ENCODE data around the gene HHAT.

HHAT gene

GRCh38 chr1:210556475-210556874 is 227.8 kb downstream of the HHAT start:
- no peak for DNase-seq

GRCh38 chr1:210557426-210558077 is 228.8 kb downstream of the HHAT start:
- DNase-seq, result no peak

GRCh38 chr1:210558302-210558701 is 229.6 kb downstream of the HHAT start:
- DNase-seq, result no peak

GRCh38 chr1:210565306-210565705 is 236.6 kb downstream of the HHAT start:
- peak; percentile 19 for DNase-seq

GRCh38 chr1:210568631-210569030 is 239.9 kb downstream of the HHAT start:
- DNase-seq, result no peak

- DNase-seq, result no peak
These were observed 241.4 kb downstream of the HHAT start for GRCh38 chr1:210570116-210570515.

GRCh38 chr1:210571356-210572284 is 242.9 kb downstream of the HHAT start:
- DNase-seq, result no peak

- DNase-seq, result no peak
These were observed 244.4 kb downstream of the HHAT start for GRCh38 chr1:210573141-210573540.

- DNase-seq, result no peak
These were observed 253.7 kb downstream of the HHAT start for GRCh38 chr1:210582205-210582970.

GRCh38 chr1:210584439-210585113 is 255.9 kb downstream of the HHAT start:
- DNase-seq, result peak; percentile 82

- no peak for DNase-seq
These were observed 258.1 kb downstream of the HHAT start for GRCh38 chr1:210586771-210587170.

GRCh38 chr1:210587566-210587965 is 258.9 kb downstream of the HHAT start:
- peak; percentile 91 for DNase-seq

GRCh38 chr1:210588357-210588756 is 259.7 kb downstream of the HHAT start:
- DNase-seq, result no peak

- no peak for DNase-seq
These were observed 260.2 kb downstream of the HHAT start for GRCh38 chr1:210588946-210589345.

GRCh38 chr1:210591214-210591613 is 262.5 kb downstream of the HHAT start:
- DNase-seq, result no peak

GRCh38 chr1:210594605-210595004 is 265.9 kb downstream of the HHAT start:
- no peak for DNase-seq

- DNase-seq, result peak; percentile 25
These were observed 267.9 kb downstream of the HHAT start for GRCh38 chr1:210596641-210597040.

- DNase-seq, result peak; percentile 95
These were observed 268.9 kb downstream of the HHAT start for GRCh38 chr1:210597555-210598134.

GRCh38 chr1:210598135-210598652 is 269.5 kb downstream of the HHAT start:
- peak; percentile 98 for DNase-seq

GRCh38 chr1:210600421-210601159 is 271.9 kb downstream of the HHAT start:
- peak; percentile 53 for DNase-seq

- no peak for DNase-seq
These were observed 274.4 kb downstream of the HHAT start for GRCh38 chr1:210603123-210603522.

Data from fibroblast of skin of right quadriceps (primary cell).